Lung (tissue), 12 donors: ENCODE data around the gene PM20D1. TPM values are rescaled to one million over a fixed set of nuclear protein-coding genes. Genes with fewer than 3 reads are reported as not detected.

Experiments used
- ATAC-seq: fragments of 200-7000 bp; cut with Tn5 transposase; one replicate; pipeline ENCODE4 v1.9.1; 2020; ENCODE audit warnings: moderate number of reproducible peaks; ENCODE audit not compliant: insufficient read depth, low FRiP score
- DNase-seq, 3 donors: peaks; one replicate each; pipeline ENCODE4 v3.0.0-alpha.2; 2013 to 2017
- H3K27ac ChIP-seq, 2 donors: one replicate each; pipeline ENCODE4 v1.5.1; 2013; ENCODE audit warnings: mild to moderate bottlenecking in 2 of 2, moderate library complexity in 2 of 2, control low read depth in 1 of 2, inconsistent platforms in 1 of 2, low read depth in 1 of 2, low read length in 1 of 2
- H3K27me3 ChIP-seq, 3 donors: one replicate each; pipeline ENCODE4 v1.5.1; 2013; ENCODE audit warnings: low read length in 2 of 3; ENCODE audit not compliant: control insufficient read depth in 3 of 3, insufficient read depth in 3 of 3
- H3K36me3 ChIP-seq, 4 donors: one replicate each; pipeline ENCODE4 v1.5.1; 2013; ENCODE audit warnings: low read length in 4 of 4, mild to moderate bottlenecking in 1 of 4, moderate library complexity in 1 of 4; ENCODE audit not compliant: control insufficient read depth in 4 of 4, insufficient read depth in 4 of 4
- H3K4me1 ChIP-seq, 5 donors: one replicate each; pipeline ENCODE4 v1.5.1; 2013; ENCODE audit warnings: low read length in 5 of 5, mild to moderate bottlenecking in 2 of 5, moderate library complexity in 1 of 5; ENCODE audit not compliant: control insufficient read depth in 5 of 5, insufficient read depth in 5 of 5
- H3K4me3 ChIP-seq: one replicate; pipeline ENCODE4 v1.5.1; 2013; ENCODE audit warnings: mild to moderate bottlenecking, control low read depth, moderate library complexity
- H3K9ac ChIP-seq, 2 donors: one replicate each; pipeline ENCODE4 v1.5.1; 2013; ENCODE audit warnings: low read length in 2 of 2, control low read depth in 1 of 2; ENCODE audit not compliant: insufficient read depth in 1 of 2
- H3K9me3 ChIP-seq, 4 donors: one replicate each; pipeline ENCODE4 v1.5.1; 2013; ENCODE audit warnings: low read length in 3 of 4, mild to moderate bottlenecking in 1 of 4, moderate library complexity in 1 of 4; ENCODE audit not compliant: control insufficient read depth in 4 of 4, insufficient read depth in 3 of 4
- WGBS, 2 donors: extraction: QIAGEN DNeasy Blood & Tissue Kit; methylation state at CpG; one replicate each; pipeline ENCODE4 v1.1.7; 2013; 5-methylcytosine and 5-hydroxymethylcytosine counted together
- polyA plus RNA-seq, 2 donors: library from polyadenylated mRNA; stranded (reverse); fragments of 200-250 nt; gene quantifications; one replicate each; pipeline ENCODE4 v1.2.1, GENCODE V29; 2013
- total RNA-seq, 2 donors: library from RNA; depleted of rRNA in 1 of 2; stranded (reverse); fragments of >200 nt in 1 of 2; gene quantifications; one replicate each; pipeline ENCODE4 v1.2.1, GENCODE V29; 2014 to 2021
- TF ChIP-seq, protein P1 (sequence below): IDR thresholded peaks from 2 replicates; pipeline ENCODE4 v1.5.1; 2012; ENCODE audit warnings: mild to moderate bottlenecking; ENCODE audit errors: control extremely low read depth, extremely low read depth
- donor health status: control.
- donor health status: control.
- donor health status: Bipolar disorder and iron deficiency.
- donor health status: healthy.
- donor health status: DM: yes; HTN: yes; CAD: no.

Gene PM20D1
- total and polyA plus RNA-seq, 4 donors = 0.06 to 0.48 (median 0.28) TPM; not detected in 1

DNA sequence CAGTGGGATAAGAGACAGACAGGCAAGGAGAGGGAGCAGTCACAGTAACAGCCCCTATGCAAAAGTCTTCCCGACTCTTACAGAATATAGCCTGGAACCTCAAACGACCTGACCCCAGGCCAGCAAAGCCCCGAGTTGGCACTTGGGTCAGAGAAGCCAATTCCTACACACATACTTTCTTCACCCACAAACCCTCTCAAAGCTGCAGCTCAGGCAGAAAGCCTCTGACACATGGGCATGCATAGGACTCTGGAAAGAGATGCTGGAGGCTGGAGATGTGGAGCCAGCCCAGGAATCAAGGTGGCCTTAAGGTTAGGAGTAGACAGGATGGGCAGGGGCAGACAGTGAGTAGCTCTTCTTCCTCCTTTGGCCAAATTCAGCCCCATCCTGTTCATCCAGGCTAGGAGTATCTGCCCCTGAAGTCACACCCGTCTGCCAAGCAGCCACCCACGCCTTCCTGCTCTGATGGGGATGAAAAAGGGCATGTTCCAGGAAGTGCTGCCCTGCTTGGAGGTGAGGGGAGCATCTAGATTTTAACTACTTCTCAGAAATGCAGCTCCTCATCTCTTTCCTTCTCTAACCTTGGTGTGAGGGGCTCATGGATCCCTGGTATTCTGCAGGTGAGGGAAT lies 44.7 kb downstream of the PM20D1 start:
- Histone ChIP-seq H3K9ac (no peak overlapping the region), H3K27ac (no peak overlapping the region), H3K27me3 (no peaks in the 10 kb centered on the region), H3K36me3 (peaks cover 2 to 11% (median 4%) of the 10 kb centered on the region in 4 donors), H3K4me1 (peaks cover 4 to 20% (median 12%) of the 10 kb centered on the region in 5 donors), H3K4me3 (no peak overlapping the region), H3K9me3 (no peaks in the 10 kb centered on the region)
- no peak for ATAC-seq
- DNase-seq = no peak
- TF ChIP-seq, protein P1, sequence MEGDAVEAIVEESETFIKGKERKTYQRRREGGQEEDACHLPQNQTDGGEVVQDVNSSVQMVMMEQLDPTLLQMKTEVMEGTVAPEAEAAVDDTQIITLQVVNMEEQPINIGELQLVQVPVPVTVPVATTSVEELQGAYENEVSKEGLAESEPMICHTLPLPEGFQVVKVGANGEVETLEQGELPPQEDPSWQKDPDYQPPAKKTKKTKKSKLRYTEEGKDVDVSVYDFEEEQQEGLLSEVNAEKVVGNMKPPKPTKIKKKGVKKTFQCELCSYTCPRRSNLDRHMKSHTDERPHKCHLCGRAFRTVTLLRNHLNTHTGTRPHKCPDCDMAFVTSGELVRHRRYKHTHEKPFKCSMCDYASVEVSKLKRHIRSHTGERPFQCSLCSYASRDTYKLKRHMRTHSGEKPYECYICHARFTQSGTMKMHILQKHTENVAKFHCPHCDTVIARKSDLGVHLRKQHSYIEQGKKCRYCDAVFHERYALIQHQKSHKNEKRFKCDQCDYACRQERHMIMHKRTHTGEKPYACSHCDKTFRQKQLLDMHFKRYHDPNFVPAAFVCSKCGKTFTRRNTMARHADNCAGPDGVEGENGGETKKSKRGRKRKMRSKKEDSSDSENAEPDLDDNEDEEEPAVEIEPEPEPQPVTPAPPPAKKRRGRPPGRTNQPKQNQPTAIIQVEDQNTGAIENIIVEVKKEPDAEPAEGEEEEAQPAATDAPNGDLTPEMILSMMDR = no peak
- WGBS, 2 donors = 65 to 74% methylated on average over 5 of the region's 5 CpGs

DNA sequence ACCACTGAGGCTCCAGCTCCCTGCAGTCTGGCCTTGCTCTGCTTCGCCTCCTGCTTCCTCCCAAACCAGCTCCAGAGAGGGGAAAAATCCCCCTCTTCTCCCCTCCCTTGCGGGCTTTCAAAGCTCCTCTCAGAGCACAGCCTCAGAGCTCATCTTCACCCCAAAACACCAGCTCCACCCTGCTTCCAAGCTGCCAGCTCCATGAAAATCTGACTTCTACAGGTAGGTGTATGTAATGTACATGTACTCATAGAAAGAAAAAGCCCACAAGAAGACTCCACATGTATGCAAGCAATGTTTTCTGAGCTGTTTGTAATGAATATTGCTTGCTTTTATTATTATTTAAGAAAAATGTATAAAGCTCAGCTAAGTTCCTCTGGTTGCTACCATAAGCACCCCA lies 45.3 kb downstream of the PM20D1 start:
- peaks cover 4 to 16% (median 12%) of the 10 kb centered on the region in 5 donors for H3K4me1 ChIP-seq
- DNase-seq (no peak), ATAC-seq (no peak)
- H3K9me3 ChIP-seq = no peaks in the 10 kb centered on the region
- H3K27ac ChIP-seq = no peak overlapping the region
- no peaks in the 10 kb centered on the region for H3K27me3 ChIP-seq
- TF ChIP-seq, protein P1 = no peak
- H3K9ac ChIP-seq = no peak overlapping the region
- 92 to 100% methylated on average over 2 of the region's 2 CpGs for WGBS, 2 donors
- H3K36me3 ChIP-seq = peaks cover 2 to 8% (median 3%) of the 10 kb centered on the region in 4 donors
- H3K4me3 ChIP-seq = no peak overlapping the region

DNA sequence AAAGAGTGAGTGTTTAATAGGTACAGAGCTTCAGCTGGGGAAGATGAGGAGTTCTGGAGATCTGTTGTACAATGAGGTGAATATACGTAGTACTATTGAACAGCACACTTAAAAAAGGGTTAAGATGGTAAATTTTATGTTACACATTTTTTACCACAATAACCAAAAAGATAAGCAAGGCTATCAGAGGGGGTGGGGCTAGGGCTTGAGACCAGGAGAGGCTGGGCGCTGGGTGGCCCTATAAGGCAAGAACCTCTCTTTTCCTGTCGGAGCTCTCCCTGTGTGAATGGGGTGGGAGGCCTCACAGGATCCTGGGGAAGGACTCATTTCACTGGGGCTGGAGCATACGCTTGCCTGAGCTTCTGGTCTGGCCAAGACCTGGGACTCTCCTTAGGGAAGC lies 45.9 kb downstream of the PM20D1 start:
- TF ChIP-seq, protein P1 = no peak
- Histone ChIP-seq H3K27me3 (no peaks in the 10 kb centered on the region), H3K4me1 (peaks cover 0 to 16% (median 8%) of the 10 kb centered on the region in 5 donors), H3K4me3 (no peak overlapping the region), H3K36me3 (peaks cover 2 to 9% (median 4%) of the 10 kb centered on the region in 4 donors), H3K27ac (peak overlapping the region in 1 of 2 donors; percentile 37), H3K9ac (no peak overlapping the region), H3K9me3 (no peaks in the 10 kb centered on the region)
- DNase-seq (no peak), ATAC-seq (no peak)
- WGBS, 2 donors = 70 to 85% methylated on average over 4 of the region's 4 CpGs
